Activated CD8-positive, alpha-beta T cell treated with anti-CD3 and anti-CD28 coated beads for 36 hours (primary cell): ENCODE measurements around the gene METRN. TPM values are rescaled to one million over a fixed set of nuclear protein-coding genes. Genes with fewer than 3 reads are reported as not detected.

Experiments used
- ATAC-seq: fragments of 200-7000 bp; cut with Tn5 transposase; one replicate; pipeline ENCODE4 v1.10.0; 2021; ENCODE audit warnings: mild to moderate bottlenecking, moderate library complexity
- CTCF ChIA-PET: fragments of 350-600 bp; sonication (Branson Sonifier 250); formaldehyde crosslinking; loops from one replicate; lab custom pipeline; 2021; ENCODE audit warnings: antibody characterized with exemption; lab: Charles Lee
- POLR2A ChIA-PET: fragments of 350-600 bp; sonication (Branson Sonifier 250); formaldehyde crosslinking; loops from one replicate; lab custom pipeline; 2021; ENCODE audit warnings: antibody characterized with exemption; lab: Charles Lee
- DNase-seq: peaks from one replicate; pipeline ENCODE4 v3.0.0-alpha.2; 2020
- H3K27ac Mint-ChIP-seq: one replicate; pipeline ENCODE4 v1.8.0; 2021; ENCODE audit warnings: mild to moderate bottlenecking, mixed read lengths
- H3K27me3 Mint-ChIP-seq: one replicate; pipeline ENCODE4 v1.8.0; 2021; ENCODE audit warnings: mixed read lengths
- H3K36me3 Mint-ChIP-seq: one replicate; pipeline ENCODE4 v1.8.0; 2021; ENCODE audit warnings: low read depth, mixed read lengths
- H3K4me1 Mint-ChIP-seq: one replicate; pipeline ENCODE4 v1.8.0; 2021; ENCODE audit warnings: low read depth, mixed read lengths
- H3K4me3 Mint-ChIP-seq: one replicate; pipeline ENCODE4 v1.8.0; 2021; ENCODE audit warnings: mild to moderate bottlenecking, moderate library complexity, mixed read lengths
- H3K9me3 Mint-ChIP-seq: one replicate; pipeline ENCODE4 v1.8.0; 2021; ENCODE audit warnings: mixed read lengths
- CTCF ChIP-seq: fragments of 200-600 bp; IDR thresholded peaks from one replicate; pipeline ENCODE4 v1.8.0; 2022; ENCODE audit warnings: antibody characterized with exemption, mild to moderate bottlenecking
- intact Hi-C: fragments of 100-400 bp; cut with micrococcal nuclease; formaldehyde crosslinking; loops from one replicate; pipeline ENCODE4 v1.10.0; 2022
- total RNA-seq, 2 experiments: library from RNA; stranded (reverse); gene quantifications; one replicate each; pipeline ENCODE4 v1.2.3, GENCODE V29; 2021

METRN gene
- total RNA-seq, 2 experiments from 2014 or later: 37.2 to 43.1 TPM

- H3K27me3 Mint-ChIP-seq: peaks cover 7% of the 10 kb centered on the region
- H3K9me3 Mint-ChIP-seq: no peaks in the 10 kb centered on the region
- POLR2A ChIA-PET: interaction anchor here (1.1 to 3.9 kb wide), 5 partner anchors 9 to 36 kb away, joined by 4 to 37 read pairs (median 7); partner anchors contain the start of genes CCDC78, HAGHL and STUB1
- DNase-seq: no peak
- CTCF ChIA-PET: interaction anchor here (8.1 to 11.9 kb wide), 2 partner anchors 13 to 69 kb away, joined by 149 to 207 read pairs; partner anchors contain the start of genes ANTKMT, CCDC78, CHTF18 and HAGHL
- no peaks in the 10 kb centered on the region for H3K36me3 Mint-ChIP-seq
- H3K27ac Mint-ChIP-seq: no peak overlapping the region
- H3K4me3 Mint-ChIP-seq: peak overlapping the region; percentile 80
- TF ChIP-seq CTCF: no peak
- ATAC-seq: no peak
- intact Hi-C loops: no loop called here
- H3K4me1 Mint-ChIP-seq: peaks cover 27% of the 10 kb centered on the region
Measured at GRCh38 chr16:716768-717325, 1.9 kb downstream of the METRN start.

DNA sequence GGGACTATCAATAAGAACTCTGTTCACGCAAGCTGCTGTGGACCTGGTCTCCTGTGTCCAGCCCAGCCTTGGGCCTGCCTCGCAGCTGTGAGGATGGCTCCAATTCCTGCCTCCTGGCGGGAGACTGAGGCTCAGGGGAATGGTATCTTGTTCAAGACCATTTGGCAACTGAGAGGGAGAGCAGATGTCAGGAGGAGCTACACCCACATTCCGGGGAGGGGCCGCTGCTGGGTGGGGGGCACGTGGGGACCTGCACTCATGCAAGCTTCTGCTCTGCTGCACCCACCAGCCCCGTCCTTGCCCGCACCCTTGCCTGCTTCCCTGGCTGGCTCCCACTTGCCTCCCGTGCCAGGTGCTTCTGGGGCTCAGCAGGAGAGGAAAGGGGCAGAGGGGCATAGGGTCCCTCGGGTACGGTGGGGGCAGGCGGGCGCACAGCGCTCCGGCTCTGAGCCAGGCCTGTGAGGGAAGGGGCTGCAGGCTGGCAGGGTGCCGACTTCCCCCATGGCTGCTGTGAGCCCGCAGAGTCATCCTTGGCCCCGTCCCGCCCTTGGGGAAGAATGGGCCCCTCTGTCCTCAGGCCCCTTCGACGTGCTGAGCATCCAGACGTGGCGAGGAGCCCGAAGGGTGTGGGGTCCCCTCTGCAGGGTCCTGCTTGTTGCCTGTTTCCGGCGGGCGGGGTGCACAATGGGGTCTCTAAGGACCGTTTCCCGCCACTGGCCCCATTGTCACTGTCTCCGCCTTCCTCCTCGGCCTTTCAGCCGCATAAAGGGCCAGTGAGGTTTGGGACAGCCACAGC, 2.7 kb downstream of the METRN start:
- Mint-ChIP-seq H3K27me3 (peaks cover 6% of the 10 kb centered on the region), H3K4me3 (no peak overlapping the region), H3K36me3 (no peaks in the 10 kb centered on the region), H3K9me3 (no peaks in the 10 kb centered on the region), H3K27ac (no peak overlapping the region), H3K4me1 (peaks cover 26% of the 10 kb centered on the region)
- no peak for TF ChIP-seq CTCF
- ATAC-seq (no peak), DNase-seq (no peak)
- CTCF ChIA-PET: interaction anchor here (8.1 to 11.9 kb wide), 2 partner anchors 12 to 68 kb away, joined by 149 to 207 read pairs; partner anchors contain the start of genes ANTKMT, CCDC78, CHTF18 and HAGHL
- POLR2A ChIA-PET: interaction anchor here (1.4 to 2.4 kb wide), 2 partner anchors 17 to 22 kb away, joined by 7 to 11 read pairs; no protein-coding TSS in a partner anchor
- intact Hi-C loops: no loop called here

GRCh38 chr16:718389-718788, 3.5 kb downstream of the METRN start:
- ChIA-PET POLR2A (interaction anchor here (2.9 to 8.1 kb wide), 2 partner anchors 10 to 20 kb away, joined by 13 to 84 read pairs; partner anchors contain the start of genes CIAO3 and HAGHL), CTCF (no interaction called here)
- ATAC-seq (no peak), DNase-seq (no peak)
- peaks cover 28% of the 10 kb centered on the region for H3K4me1 Mint-ChIP-seq
- intact Hi-C loops: no loop called here
- H3K27ac Mint-ChIP-seq: no peak overlapping the region
- H3K27me3 Mint-ChIP-seq: peaks cover 3% of the 10 kb centered on the region
- H3K36me3 Mint-ChIP-seq: no peaks in the 10 kb centered on the region
- no peaks in the 10 kb centered on the region for H3K9me3 Mint-ChIP-seq
- TF ChIP-seq CTCF: no peak
- H3K4me3 Mint-ChIP-seq: peak overlapping the region; percentile 10

GRCh38 chr16:718922-719321, 4.0 kb downstream of the METRN start:
- peaks cover 2% of the 10 kb centered on the region for H3K27me3 Mint-ChIP-seq
- peak overlapping the region; percentile 72 for H3K27ac Mint-ChIP-seq
- ATAC-seq: no peak
- no peak for TF ChIP-seq CTCF
- ChIA-PET CTCF (interaction anchor here (1.1 kb wide), 1 partner anchor 339 kb away, joined by 4 read pairs; no protein-coding TSS in a partner anchor), POLR2A (interaction anchor here (0.7 to 8.1 kb wide), 3 partner anchors 9 to 23 kb away, joined by 3 to 84 read pairs (median 13); partner anchors contain the start of genes CIAO3 and HAGHL)
- no peak for DNase-seq
- H3K36me3 Mint-ChIP-seq: no peaks in the 10 kb centered on the region
- intact Hi-C loops: no loop called here
- no peaks in the 10 kb centered on the region for H3K9me3 Mint-ChIP-seq
- peaks cover 28% of the 10 kb centered on the region for H3K4me1 Mint-ChIP-seq
- peak overlapping the region; percentile 78 for H3K4me3 Mint-ChIP-seq
